ENCODE data around the gene VAV3. TPM values are rescaled to one million over a fixed set of nuclear protein-coding genes. Genes with fewer than 3 reads are reported as not detected.

The VAV3 gene
- total and polyA plus RNA-seq, 2 donors from 2014 or later: 61.6 to 87.5 TPM

- TF ChIP-seq CTCF (IDR thresholded peaks at IDR 0.05; ENCODE audit: borderline replicate concordance, extremely low read depth, insufficient read depth): no peak
- no peaks in the 10 kb centered on the region for H3K27me3 ChIP-seq (ENCODE audit: control insufficient read depth, insufficient read depth, low read length)
- no peaks in the 10 kb centered on the region for H3K36me3 ChIP-seq (ENCODE audit: control insufficient read depth in 2 of 3, insufficient read depth in 3 of 3, low read length in 3 of 3)
- H3K4me1 ChIP-seq (ENCODE audit: control insufficient read depth in 2 of 3, insufficient read depth in 2 of 3, low read depth in 1 of 3, low read length in 3 of 3): peaks cover 0 to 4% (median 2%) of the 10 kb centered on the region in 3 donors
- H3K9ac ChIP-seq (ENCODE audit: low read length in 3 of 3): no peak overlapping the region
- no peak overlapping the region for H3K27ac ChIP-seq (ENCODE audit: low read depth in 2 of 2, low read length in 2 of 2)
- no peak for FAIRE-seq
- intact Hi-C loops (cut with DNase I): no loop called here
- H3K9me3 ChIP-seq (ENCODE audit: control insufficient read depth in 2 of 3, insufficient read depth in 1 of 3, low read length in 3 of 3): no peaks in the 10 kb centered on the region
- no peak for DNase-seq
- no peak overlapping the region for H3K4me3 ChIP-seq (ENCODE audit: low read length in 3 of 3)
Measured at GRCh38 chr1:107935396-107936064, 29.4 kb downstream of the VAV3 start.

- intact Hi-C loops (cut with DNase I): no loop called here
- FAIRE-seq: no peak
- no peaks in the 10 kb centered on the region for H3K27me3 ChIP-seq (ENCODE audit: control insufficient read depth, insufficient read depth, low read length)
- no peak for TF ChIP-seq CTCF (IDR thresholded peaks at IDR 0.05; ENCODE audit: borderline replicate concordance, extremely low read depth, insufficient read depth)
- H3K36me3 ChIP-seq (ENCODE audit: control insufficient read depth in 2 of 3, insufficient read depth in 3 of 3, low read length in 3 of 3): no peaks in the 10 kb centered on the region
- no peak overlapping the region for H3K9ac ChIP-seq (ENCODE audit: low read length in 3 of 3)
- H3K4me3 ChIP-seq (ENCODE audit: low read length in 3 of 3): no peak overlapping the region
- H3K27ac ChIP-seq (ENCODE audit: low read depth in 2 of 2, low read length in 2 of 2): no peak overlapping the region
- H3K9me3 ChIP-seq (ENCODE audit: control insufficient read depth in 2 of 3, insufficient read depth in 1 of 3, low read length in 3 of 3): no peaks in the 10 kb centered on the region
- peaks cover 0 to 4% (median 2%) of the 10 kb centered on the region in 3 donors for H3K4me1 ChIP-seq (ENCODE audit: control insufficient read depth in 2 of 3, insufficient read depth in 2 of 3, low read depth in 1 of 3, low read length in 3 of 3)
- no peak for DNase-seq
Measured at GRCh38 chr1:107934578-107934977, 30.4 kb downstream of the VAV3 start.

- intact Hi-C loops (cut with DNase I): no loop called here
- Histone ChIP-seq H3K4me1 (ENCODE audit: control insufficient read depth in 2 of 3, insufficient read depth in 2 of 3, low read depth in 1 of 3, low read length in 3 of 3) (peaks cover 0 to 4% (median 2%) of the 10 kb centered on the region in 3 donors), H3K36me3 (ENCODE audit: control insufficient read depth in 2 of 3, insufficient read depth in 3 of 3, low read length in 3 of 3) (no peaks in the 10 kb centered on the region), H3K27ac (ENCODE audit: low read depth in 2 of 2, low read length in 2 of 2) (no peak overlapping the region), H3K9me3 (ENCODE audit: control insufficient read depth in 2 of 3, insufficient read depth in 1 of 3, low read length in 3 of 3) (no peaks in the 10 kb centered on the region), H3K27me3 (ENCODE audit: control insufficient read depth, insufficient read depth, low read length) (no peaks in the 10 kb centered on the region), H3K9ac (ENCODE audit: low read length in 3 of 3) (no peak overlapping the region), H3K4me3 (ENCODE audit: low read length in 3 of 3) (no peak overlapping the region)
- TF ChIP-seq CTCF (IDR thresholded peaks at IDR 0.05; ENCODE audit: borderline replicate concordance, extremely low read depth, insufficient read depth): no peak
- DNase-seq (no peak), FAIRE-seq (no peak)
Measured at GRCh38 chr1:107933736-107934135, 31.2 kb downstream of the VAV3 start.

DNA sequence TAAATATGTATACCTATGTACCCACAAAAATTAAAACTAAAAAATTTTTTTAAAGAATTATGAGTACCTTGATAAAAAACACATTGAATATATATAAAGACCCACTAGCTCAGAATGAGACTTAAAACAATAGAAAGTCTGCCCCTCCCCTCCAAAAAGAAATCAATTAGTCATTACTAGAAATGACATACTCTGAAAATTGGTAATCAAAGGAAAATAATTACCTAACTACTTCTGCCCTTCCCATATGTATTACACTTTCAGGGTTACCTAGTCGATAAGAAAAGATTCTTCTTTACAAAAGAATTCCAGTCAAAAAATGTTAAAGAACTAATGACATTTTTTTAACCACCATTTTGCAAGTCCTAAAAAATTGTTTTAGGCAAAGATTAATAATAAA is 34.7 kb downstream of the VAV3 start:
- intact Hi-C loops (cut with DNase I): no loop called here
- H3K9me3 ChIP-seq (ENCODE audit: control insufficient read depth in 2 of 3, insufficient read depth in 1 of 3, low read length in 3 of 3): no peaks in the 10 kb centered on the region
- H3K4me1 ChIP-seq (ENCODE audit: control insufficient read depth in 2 of 3, insufficient read depth in 2 of 3, low read depth in 1 of 3, low read length in 3 of 3): no peaks in the 10 kb centered on the region
- H3K27ac ChIP-seq (ENCODE audit: low read depth in 2 of 2, low read length in 2 of 2): no peak overlapping the region
- no peak for TF ChIP-seq CTCF (IDR thresholded peaks at IDR 0.05; ENCODE audit: borderline replicate concordance, extremely low read depth, insufficient read depth)
- FAIRE-seq: no peak
- no peaks in the 10 kb centered on the region for H3K27me3 ChIP-seq (ENCODE audit: control insufficient read depth, insufficient read depth, low read length)
- no peak overlapping the region for H3K4me3 ChIP-seq (ENCODE audit: low read length in 3 of 3)
- H3K36me3 ChIP-seq (ENCODE audit: control insufficient read depth in 2 of 3, insufficient read depth in 3 of 3, low read length in 3 of 3): no peaks in the 10 kb centered on the region
- no peak for DNase-seq
- H3K9ac ChIP-seq (ENCODE audit: low read length in 3 of 3): no peak overlapping the region
